ENCODE measurements around the gene PLEKHG5.

PLEKHG5 gene

GRCh38 chr1:6491081-6491449 is 402 bp downstream of the PLEKHG5 start:
- no peaks in the 10 kb centered on the region for H3K9me3 ChIP-seq (ENCODE audit: insufficient read depth, low read length)
- H3K9me2 ChIP-seq (replicated peaks; ENCODE audit: insufficient read depth, low read length): no peaks in the 10 kb centered on the region
- TF ChIP-seq EZH2phosphoT487 (conservative IDR thresholded peaks at IDR 0.05; ENCODE audit: low read length) (no peak), CTCF (IDR thresholded peaks at IDR 0.05; ENCODE audit: insufficient read depth, low read length, poor library complexity, severe bottlenecking) (no peak)
- no peaks in the 10 kb centered on the region for H3K27me3 ChIP-seq (ENCODE audit: low read length)
- H3K9ac ChIP-seq (ENCODE audit: low read length): peak overlapping the region; percentile 80
- peak overlapping the region; percentile 95 for H3K4me2 ChIP-seq (ENCODE audit: low read depth, low read length, poor library complexity, severe bottlenecking)
- no peaks in the 10 kb centered on the region for H3K79me2 ChIP-seq (ENCODE audit: insufficient read depth, low read length)
- no peaks in the 10 kb centered on the region for H3K36me3 ChIP-seq (ENCODE audit: low read length)
- peak overlapping the region; percentile 62 for H3K4me3 ChIP-seq (ENCODE audit: insufficient read depth, low read length, poor library complexity, severe bottlenecking)
- H4K20me1 ChIP-seq (ENCODE audit: low read depth, low read length): no peaks in the 10 kb centered on the region
- peak overlapping the region; percentile 95 for H2AFZ ChIP-seq (ENCODE audit: low read depth, low read length, severe bottlenecking)
- no peaks in the 10 kb centered on the region for H3F3A ChIP-seq (ENCODE audit: insufficient read depth)
- H3K27ac ChIP-seq (ENCODE audit: low read depth, low read length): no peak overlapping the region

DNA sequence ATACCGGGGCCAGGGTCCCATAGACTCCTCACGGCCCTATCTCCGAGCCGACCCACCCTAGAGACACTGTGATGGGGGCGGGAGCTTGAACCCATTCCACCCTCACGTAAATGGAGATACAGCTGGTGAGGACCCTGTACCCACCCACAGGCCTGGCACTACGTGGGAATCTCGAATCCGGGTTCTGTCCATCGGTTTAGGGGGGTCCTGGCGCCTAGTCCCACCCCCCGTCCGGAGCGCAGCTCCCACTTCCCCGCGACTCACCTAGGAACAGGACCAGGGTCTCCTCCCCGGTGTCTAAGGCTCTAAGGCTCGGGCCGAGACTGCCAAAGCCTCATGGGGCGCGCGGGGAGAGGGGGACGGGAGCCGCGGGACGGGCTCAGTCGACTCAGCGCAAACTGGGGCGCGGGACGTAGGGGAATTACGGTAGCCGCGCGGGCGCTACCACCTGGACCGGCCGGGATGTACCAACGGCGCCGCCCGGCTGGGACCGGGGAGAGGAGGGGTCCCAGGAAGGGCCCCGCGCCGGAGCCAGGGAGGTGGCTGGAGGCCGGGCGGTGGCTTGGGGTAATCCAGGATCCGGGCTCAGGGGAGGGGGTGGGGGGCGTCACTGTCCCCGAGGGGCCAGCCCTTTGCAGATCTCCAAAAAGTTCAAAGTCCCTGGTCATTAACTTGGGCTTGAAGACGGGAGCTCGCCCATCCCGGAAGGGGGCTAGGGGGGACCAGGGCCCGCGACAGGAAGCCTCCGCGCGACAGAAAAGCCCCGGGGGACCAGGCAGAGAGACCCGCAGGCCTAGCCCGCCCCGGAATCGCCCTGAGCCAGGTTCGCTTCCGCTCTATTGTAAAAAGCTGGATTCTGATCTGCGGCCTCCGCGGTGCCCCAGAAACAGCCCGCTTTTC is 1.0 kb downstream of the PLEKHG5 start:
- no peaks in the 10 kb centered on the region for H3K9me2 ChIP-seq (replicated peaks; ENCODE audit: insufficient read depth, low read length)
- H3K79me2 ChIP-seq (ENCODE audit: insufficient read depth, low read length): no peaks in the 10 kb centered on the region
- peak overlapping the region; percentile 80 for H3K9ac ChIP-seq (ENCODE audit: low read length)
- TF ChIP-seq EZH2phosphoT487 (conservative IDR thresholded peaks at IDR 0.05; ENCODE audit: low read length): no peak
- peak; percentile 25 for TF ChIP-seq CTCF (IDR thresholded peaks at IDR 0.05; ENCODE audit: insufficient read depth, low read length, poor library complexity, severe bottlenecking)
- no peaks in the 10 kb centered on the region for H4K20me1 ChIP-seq (ENCODE audit: low read depth, low read length)
- H3F3A ChIP-seq (ENCODE audit: insufficient read depth): no peaks in the 10 kb centered on the region
- peak overlapping the region; percentile 19; the same call in 1 of the 2 replicates for H3K27ac ChIP-seq (ENCODE audit: low read depth, low read length)
- H3K4me3 ChIP-seq (ENCODE audit: insufficient read depth, low read length, poor library complexity, severe bottlenecking): peak overlapping the region; percentile 62
- H3K36me3 ChIP-seq (ENCODE audit: low read length): no peaks in the 10 kb centered on the region
- no peaks in the 10 kb centered on the region for H3K9me3 ChIP-seq (ENCODE audit: insufficient read depth, low read length)
- no peaks in the 10 kb centered on the region for H3K27me3 ChIP-seq (ENCODE audit: low read length)
- H3K4me2 ChIP-seq (ENCODE audit: low read depth, low read length, poor library complexity, severe bottlenecking): peak overlapping the region; percentile 95
- H2AFZ ChIP-seq (ENCODE audit: low read depth, low read length, severe bottlenecking): peak overlapping the region; percentile 95

DNA sequence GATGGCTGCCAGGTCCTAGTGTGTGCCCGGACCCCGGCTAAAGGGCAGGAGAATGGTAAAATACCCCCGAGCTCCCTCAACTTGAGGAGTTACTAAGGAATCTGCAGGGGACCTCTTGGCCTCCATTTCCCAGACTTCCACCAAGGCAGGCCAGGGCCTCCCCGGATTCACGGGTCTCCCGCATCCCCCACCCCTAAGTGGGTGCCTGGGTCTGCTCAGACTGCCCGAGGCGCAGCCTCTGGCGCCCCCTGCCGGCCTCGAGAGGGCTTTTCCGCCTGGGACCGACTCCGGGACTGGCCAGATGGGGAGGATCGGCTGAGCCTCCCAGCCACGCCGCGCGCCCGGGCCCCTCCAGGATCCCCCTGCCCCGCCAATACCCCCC is 1.7 kb downstream of the PLEKHG5 start:
- Histone ChIP-seq H3K9ac (ENCODE audit: low read length) (peak overlapping the region; percentile 80), H2AFZ (ENCODE audit: low read depth, low read length, severe bottlenecking) (peak overlapping the region; percentile 95), H4K20me1 (ENCODE audit: low read depth, low read length) (no peaks in the 10 kb centered on the region), H3K27ac (ENCODE audit: low read depth, low read length) (no peak overlapping the region), H3F3A (ENCODE audit: insufficient read depth) (no peaks in the 10 kb centered on the region), H3K9me3 (ENCODE audit: insufficient read depth, low read length) (no peaks in the 10 kb centered on the region), H3K27me3 (ENCODE audit: low read length) (no peaks in the 10 kb centered on the region), H3K36me3 (ENCODE audit: low read length) (no peaks in the 10 kb centered on the region), H3K4me3 (ENCODE audit: insufficient read depth, low read length, poor library complexity, severe bottlenecking) (peak overlapping the region; percentile 62), H3K4me2 (ENCODE audit: low read depth, low read length, poor library complexity, severe bottlenecking) (peak overlapping the region; percentile 95), H3K9me2 (replicated peaks; ENCODE audit: insufficient read depth, low read length) (no peaks in the 10 kb centered on the region), H3K79me2 (ENCODE audit: insufficient read depth, low read length) (no peaks in the 10 kb centered on the region)
- TF ChIP-seq EZH2phosphoT487 (conservative IDR thresholded peaks at IDR 0.05; ENCODE audit: low read length) (no peak), CTCF (IDR thresholded peaks at IDR 0.05; ENCODE audit: insufficient read depth, low read length, poor library complexity, severe bottlenecking) (peak; percentile 88)
